DMS114 treated with DMSO at 0.1 percent for 48 hours (cell line): Measurements from ENCODE around the gene EFCAB7.

Source experiments
- DNase-seq: peaks from one replicate; lab custom pipeline; 2025; ENCODE audit not compliant: unreplicated experiment; lab: John Stamatoyannopoulos, UW

The EFCAB7 gene, protein sequence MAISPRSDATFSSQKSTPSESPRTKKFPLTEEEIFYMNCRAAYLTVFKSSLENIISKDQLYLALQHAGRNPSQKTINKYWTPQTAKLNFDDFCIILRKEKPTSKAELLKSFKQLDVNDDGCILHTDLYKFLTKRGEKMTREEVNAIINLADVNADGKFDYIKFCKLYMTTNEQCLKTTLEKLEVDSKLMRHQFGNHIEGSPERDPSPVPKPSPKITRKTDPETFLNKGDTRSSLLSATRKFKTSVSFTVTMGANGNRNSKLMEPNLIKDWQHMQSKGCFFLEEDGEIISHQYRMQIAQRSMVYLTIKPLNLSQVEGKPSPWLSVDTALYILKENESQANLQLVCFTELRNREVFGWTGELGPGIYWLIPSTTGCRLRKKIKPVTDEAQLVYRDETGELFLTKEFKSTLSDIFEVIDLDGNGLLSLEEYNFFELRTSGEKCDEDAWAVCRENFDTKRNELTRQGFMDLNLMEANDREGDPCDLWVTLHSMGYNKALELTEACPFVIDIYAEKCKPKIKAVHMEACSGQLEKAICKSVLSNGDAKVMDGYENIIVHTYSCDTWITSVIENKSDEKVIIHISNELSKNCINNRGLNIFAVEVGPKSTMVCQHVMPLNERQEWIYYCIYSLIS

DNA sequence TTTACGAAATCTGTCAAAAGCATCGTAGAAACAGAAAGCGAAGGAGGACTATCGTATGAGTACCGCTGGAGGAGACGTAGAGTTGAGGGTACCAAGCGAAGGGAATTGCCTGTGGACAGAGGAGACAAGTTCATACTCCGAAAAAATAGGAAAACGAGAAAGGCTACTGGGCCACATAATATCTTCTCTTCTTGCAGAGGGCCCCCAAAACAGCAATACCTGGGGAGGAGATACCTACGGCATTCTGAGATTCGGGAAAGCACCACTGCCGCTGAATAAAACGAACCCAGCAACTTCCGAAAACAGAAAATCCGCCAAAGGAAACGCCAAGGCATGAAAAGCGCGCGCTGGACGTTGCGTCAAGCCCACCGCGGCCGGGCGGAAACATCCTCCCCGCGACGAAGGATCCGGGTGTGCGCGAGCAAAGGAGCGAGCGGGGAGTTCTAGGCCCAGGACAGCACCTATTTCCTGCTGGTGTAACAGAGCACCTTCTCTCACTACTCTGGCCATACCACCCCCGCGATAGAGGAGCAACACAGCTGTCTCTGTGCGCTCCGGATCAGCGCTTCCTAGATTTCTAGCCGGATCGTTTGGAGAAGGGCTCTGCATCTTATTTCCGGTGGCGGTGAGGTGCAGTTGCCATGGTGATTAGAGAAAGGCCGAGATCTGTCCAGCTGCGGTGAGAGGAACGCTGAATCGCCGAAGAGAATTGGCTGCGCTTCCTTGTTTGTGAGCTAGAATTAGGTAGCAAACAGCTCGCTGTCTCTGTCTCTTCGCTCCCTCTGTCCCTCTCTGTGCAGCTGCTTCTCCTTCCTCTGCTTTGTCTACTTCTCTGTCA is at the start of gene EFCAB7, which contains the start of gene ITGB3BP:
EFCAB7 (plus strand) TSS at position 635 of the 838 bp plus-strand sequence. CDS start 2,048 bp downstream, outside the sequence.
ITGB3BP (minus strand) TSS at position 335 of the 838 bp plus-strand sequence; CDS start at position 243, 92 bp downstream.
- DNase-seq = peak; percentile 95

DNA sequence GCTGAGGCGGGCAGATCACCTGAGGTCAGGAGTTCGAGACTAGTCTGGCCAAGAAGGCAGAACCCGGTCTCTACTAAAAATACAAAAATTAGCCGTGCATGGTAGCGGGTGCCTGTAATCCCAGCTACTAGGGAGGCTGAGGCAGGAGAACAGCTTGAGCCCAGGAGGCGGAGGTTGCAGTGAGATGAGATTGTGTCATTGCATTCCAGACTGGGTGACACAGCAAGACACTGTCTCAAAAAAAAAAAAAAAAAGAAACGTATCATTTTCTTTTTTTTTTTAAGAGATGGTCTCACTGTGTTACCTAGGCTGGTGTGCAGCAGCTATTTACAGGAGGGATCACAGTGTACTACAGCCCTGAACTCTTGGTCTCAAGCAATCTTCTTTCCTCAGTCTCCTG is 47.6 kb upstream of the EFCAB7 start:
- DNase-seq = no peak

DNA sequence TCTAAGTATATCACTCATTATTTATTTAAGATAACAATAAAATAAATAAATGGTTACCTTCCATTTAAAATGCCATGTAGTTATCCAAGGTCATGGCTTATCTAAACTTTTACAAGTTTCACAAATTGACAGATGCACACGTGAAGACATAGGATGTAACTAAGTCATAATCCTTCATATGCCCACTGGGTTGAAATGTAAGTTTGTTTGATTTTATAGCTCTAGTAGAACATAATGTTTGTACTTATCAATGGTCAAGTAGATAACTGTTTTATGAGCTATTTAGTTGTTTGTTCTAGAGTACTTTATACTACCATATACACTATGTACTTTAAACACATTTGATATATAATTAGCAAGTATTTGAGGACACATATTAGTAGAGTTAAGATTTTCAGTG is 43.3 kb upstream of the EFCAB7 start:
- no peak for DNase-seq

DNA sequence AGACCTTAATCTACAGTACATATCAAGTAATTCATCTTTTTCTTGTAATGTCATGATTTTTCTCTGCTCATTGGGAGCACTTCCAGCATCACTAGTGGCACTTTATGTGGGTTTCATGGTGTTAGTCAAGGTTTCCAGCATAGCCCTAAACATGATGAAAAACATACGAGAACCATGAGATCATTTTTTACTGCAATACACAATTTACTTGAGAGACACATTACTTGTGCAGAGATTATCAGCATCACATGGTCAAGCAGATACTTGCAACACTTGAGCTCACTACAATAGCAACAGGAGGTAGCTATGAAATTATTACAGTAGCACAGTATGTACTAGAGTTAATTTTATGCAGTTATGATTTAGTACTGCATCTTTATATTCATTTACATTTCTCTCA is 36.7 kb upstream of the EFCAB7 start:
- DNase-seq = no peak

DNA sequence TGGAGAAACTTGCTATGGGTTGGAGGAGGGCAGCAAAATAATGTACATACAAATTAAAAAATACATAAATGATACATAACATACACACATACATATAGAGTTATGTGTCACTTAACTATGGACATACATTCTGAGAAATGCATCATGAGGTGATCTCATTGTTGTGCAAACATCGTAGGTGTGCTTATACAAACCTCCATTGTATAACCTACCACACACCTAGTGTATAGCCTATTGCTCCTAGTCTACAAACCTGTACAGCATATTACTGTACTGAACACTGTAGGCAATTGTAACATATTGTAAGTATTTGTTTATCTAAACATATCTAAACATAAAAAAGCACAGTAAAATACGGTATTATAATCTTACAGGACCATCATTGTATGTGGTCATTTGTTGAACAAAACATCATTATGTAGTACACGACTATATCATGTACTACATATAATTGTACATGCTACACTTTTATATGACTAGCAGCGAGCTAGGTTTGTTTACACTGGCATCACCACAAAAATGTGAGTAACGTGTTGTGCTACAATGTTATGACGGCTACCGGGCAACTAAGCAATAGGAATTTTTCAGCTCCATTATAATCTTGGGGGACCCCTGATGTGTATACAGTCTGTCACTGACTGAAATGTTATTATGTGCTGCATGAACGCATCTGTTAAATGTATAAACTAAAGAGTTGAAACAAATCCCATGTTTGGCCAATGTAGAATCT is 35.8 kb upstream of the EFCAB7 start:
- DNase-seq = no peak

DNA sequence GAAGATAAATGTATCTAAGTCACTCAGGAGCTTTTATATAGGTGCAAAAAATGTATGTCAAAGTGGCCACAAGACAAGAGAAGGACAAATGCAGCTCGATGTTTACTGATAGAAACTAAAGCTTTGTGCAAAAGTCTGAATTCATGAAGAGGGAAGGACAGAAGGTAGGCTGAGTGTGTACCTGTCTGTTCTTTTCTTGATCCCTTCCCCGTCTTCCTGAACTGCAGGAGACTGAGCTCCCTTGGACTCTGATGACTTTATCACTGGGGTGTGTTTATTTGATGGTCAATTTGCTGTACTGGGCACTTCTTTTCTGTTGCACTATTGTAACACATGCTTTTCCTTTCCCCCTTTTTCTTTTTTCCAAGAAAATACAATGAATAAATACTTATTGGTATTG is 25.7 kb upstream of the EFCAB7 start:
- no peak for DNase-seq

DNA sequence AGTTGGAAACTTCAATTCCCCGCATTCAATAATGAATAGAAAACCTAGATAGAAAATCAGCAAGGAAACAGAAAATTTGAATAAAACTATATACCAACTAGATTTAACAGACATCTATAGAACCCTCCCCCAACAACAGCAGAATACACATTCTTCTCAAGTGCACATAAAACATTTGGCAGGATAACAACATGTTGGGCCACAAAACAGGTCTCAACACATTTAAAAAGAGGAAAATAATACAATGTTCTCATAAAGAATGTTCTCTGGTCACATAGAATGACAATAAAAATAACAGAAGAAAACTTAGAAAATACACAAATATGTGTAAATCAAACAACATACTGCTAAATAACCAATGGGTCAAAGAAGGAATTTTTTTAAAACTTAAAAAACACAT is 25.2 kb upstream of the EFCAB7 start:
- DNase-seq = no peak

DNA sequence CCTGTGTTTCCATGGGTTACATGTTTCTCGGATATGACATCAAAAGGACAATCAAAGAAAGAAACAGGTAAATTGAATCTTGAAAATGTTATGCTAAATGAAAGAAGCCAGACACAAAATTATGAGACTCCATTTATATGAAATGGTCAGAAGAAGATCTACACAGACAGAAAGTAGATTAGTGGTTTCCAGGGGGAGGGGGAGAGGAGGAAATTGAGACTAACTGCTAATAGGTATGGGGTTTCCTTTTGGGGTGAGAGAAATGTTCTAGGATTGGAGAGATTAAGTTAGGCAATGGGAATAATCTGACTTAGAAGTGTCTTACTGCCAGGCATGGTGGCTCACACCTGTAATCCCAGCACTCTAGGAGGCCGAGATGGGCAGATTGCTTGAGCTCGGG is 22.1 kb upstream of the EFCAB7 start:
- no peak for DNase-seq

DNA sequence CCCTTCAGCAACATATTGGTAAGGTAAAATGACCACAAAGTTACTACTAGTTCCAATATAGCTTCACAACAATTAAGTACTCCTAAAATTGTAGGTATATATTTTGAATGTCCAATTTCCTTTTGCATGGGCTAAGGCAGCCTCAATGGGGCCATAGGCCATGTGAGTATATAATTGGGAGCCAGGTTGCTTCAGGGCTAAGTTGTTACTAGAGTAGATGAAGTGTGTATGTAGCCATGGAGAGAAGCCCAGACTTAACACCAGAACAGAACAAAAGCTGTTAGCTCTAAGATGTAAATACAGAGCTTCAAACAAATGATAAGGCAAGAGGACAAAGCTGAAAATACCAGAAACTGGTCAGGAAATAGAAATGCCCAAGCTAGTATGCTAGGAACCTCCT is 16.5 kb upstream of the EFCAB7 start:
- DNase-seq = no peak

DNA sequence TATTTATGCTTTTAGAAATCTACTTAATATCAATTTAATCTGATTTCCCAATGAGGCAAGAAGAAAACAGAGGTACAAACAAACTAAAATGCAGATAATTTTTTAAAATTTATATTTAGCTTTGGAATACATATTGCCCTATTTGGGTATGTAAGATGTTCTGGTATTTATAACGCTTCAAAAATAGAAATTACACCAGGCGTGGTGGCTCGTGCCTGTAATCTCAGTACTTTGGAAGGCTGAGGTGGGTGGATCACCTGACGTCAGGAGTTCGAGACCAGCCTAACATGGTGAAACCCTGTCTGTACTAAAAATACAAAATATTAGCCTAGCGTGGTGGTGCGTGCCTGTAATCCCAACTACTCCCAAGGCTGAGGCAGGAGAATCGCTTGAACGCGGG is 13.6 kb upstream of the EFCAB7 start:
- DNase-seq = no peak

DNA sequence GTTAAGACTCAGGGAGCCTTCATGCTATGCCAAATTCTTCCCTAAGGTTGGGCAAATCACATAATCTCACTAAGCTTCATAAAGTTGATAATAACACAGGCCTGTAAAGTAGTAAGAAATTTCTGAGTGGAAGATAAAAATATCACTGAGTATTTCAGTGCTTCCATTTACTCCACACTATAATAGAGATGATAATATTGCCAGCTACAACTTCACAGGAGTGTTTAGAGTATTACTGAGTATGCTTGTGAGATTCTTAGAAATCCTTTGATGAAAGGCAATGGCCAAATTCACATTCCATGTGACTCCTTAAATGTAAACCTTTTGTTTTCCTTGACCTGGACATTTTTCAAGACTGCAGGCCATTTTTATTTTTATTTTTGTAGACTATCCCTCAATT is 10.7 kb upstream of the EFCAB7 start:
- no peak for DNase-seq

DNA sequence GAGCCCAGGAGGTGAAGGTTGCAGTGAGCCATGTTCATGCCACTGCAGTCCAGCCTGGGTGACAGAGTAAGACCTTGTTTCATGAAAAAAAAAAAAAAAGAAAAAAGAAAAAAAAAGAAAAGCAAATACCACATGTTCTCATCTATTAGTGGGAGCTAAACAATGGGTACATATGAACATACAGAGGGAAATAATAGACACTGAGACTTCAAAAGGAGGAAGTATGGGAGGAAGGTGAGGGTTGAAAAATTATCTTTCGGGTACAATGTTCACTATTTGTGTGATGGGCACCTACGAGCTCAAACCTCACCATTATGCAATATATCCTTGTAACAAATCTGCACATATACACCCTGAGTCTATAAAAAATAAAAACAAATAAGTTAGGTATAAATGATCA is 6.7 kb upstream of the EFCAB7 start:
- no peak for DNase-seq

DNA sequence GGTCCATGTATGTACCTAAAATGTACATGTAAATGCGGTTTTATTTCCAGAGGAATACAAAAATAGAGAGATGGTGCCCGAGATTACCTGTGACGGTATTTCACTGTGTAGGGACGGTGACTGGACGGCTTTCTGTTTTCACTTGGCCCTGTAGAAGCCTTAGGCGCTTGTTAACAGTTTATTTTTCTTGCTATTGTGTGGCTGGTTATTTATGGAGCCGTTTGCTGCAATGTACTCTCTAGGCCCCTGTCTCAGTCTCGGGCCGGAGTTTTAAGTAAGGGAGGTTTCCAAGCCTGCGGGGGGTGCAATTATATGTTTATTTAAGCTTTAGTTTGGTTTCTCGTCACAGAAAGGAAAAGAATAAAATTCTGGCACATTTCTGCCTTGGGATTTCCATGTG is 413 bp downstream of the EFCAB7 start:
- peak; percentile 61 for DNase-seq

DNA sequence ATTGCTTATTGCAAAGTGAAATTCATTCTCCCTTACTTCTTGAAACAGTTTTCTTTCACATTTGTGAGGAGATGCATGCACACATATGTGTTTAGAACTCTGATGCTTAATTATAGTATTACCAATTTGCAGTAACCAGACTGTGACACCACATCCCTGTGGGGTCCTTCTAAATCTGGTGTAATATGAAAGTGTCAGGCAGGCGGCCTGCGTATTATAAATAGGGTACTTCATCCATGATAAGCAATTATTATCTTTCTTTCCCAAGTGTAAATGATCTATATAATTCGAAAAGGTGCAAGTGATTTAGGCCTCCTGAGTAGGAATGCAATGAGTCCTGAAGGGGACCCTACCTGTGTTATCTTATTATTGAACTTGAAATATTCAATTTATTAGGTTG is 876 bp downstream of the EFCAB7 start:
- DNase-seq = no peak

DNA sequence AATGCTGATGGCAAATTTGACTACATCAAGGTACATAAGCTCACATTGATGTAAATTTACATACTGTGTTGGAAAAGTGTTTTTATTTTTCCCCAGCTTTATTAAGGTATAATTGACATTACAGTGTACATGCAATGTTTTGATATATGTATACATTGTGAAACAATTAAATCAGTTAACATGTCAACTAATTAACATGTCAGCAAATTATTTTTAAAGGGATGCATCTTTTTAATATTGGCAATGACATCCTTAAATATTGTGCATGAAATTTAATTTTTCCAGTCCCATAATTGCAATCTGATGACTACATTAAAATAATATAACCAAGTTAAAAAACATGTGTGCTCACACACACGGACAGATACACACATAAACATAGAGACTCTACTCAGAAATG is 9.4 kb downstream of the EFCAB7 start:
- no peak for DNase-seq

DNA sequence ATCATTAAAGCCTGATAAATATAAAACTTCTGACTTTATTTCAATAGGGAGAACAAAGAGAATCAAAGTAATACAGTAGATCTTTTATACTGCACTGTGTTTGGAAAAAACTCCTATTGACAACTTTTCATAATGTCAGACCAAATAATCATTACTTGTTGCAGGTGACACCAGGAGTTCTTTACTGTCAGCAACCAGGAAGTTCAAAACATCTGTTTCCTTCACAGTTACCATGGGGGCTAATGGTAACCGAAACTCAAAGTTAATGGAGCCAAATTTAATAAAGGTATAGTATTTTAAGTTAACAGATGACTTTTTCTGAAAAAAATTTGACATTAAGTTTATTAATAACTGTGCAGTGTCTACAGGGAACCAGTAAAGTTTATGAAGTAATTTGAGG is 10.6 kb downstream of the EFCAB7 start:
- DNase-seq = no peak

DNA sequence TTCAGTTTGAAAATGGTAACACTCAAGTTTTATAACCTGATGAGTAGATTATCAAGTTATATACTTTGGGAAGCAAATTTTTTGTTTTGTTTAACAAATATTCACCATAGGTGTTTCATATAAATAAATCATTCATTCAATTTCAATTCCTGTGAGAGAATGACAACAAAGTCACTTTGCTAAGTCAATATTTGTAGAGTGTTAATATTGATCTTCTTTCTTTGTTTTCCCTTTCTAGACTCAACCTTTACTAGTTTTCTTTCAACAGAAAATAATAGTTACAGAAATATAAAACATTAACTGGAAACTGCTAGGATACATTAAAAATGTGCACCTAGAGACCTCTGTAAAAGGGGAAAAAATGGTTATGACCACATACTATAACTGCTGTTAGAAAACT is 11.1 kb downstream of the EFCAB7 start:
- no peak for DNase-seq

DNA sequence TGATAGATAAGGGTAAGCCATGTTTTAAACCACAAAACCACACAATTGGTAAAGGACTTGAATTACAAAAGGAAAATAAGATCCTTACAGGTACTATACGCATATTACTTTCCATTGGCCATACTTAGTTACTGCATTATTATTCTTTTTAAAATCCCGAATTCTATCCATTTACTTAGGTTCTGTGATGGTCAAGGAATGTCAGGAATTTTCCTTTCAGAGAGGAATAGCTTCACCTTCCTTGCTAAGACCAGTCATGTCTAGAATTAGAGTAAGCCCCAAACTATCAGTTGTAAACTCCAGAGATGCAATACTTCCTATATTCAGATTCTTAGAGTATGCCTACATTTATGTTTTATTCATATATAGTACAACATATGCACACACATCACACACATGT is 13.7 kb downstream of the EFCAB7 start:
- no peak for DNase-seq

DNA sequence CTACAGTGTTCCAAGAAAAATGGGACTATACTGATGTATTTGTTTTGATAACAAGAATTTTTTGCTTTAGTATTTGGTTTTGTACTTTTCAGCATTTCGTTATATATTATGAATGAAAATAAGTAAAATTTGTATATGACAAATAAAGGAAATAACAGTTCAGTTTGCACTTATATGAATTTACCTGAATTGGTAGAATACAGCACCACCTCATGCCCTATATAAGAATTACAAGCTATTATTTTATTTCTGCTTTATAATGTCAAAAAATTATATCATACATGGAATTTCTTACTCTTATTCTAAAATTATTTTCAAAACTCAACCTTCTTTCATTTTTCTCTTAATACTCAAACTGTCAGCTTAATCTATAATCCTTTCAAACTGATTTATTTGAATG is 14.6 kb downstream of the EFCAB7 start:
- DNase-seq = no peak

DNA sequence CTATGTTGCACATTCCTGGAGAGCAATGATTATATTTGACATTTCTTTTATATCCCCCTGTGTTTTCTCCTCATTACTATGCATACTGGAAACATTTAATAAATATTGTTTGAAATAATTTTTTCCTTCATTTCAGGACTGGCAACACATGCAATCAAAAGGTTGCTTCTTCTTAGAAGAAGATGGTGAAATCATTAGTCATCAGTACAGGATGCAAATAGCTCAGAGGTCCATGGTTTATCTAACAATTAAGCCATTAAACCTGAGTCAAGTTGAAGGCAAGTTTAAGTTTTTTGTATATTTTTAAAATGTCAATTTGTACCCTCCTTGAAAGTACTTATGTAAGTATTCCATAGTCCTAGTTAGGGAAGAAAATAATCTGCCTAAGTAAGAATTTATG is 22.5 kb downstream of the EFCAB7 start:
- no peak for DNase-seq
